ENCODE measurements around the gene SCD5. TPM values are rescaled to one million over a fixed set of nuclear protein-coding genes. Genes with fewer than 3 reads are reported as not detected.

The SCD5 gene
- total and polyA plus RNA-seq, 2 donors from 2014 or later: 41.2 to 55.7 TPM

DNA sequence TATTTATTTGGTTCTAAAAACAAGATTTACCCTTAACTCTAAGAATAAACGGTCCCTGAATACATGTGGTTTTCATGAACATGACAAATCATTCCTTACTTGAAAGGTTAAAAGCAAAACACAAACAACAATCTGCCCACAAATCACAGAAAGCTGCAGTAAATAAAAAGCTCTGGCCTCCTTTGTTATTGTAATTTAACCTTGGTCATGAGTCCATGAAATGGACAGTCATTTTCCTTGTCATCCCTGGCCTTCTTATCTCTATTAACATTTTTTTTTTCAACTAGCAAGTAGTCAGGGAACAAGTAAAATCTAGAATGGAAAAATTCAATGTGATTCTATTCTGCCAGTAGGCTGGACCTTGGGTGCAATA is 92.7 kb downstream of the SCD5 start:
- no peak for FAIRE-seq
- H3K36me3 ChIP-seq (ENCODE audit: control insufficient read depth in 2 of 3, insufficient read depth in 3 of 3, low read length in 3 of 3): peaks cover 0 to 5% (median 0%) of the 10 kb centered on the region in 3 donors

DNA sequence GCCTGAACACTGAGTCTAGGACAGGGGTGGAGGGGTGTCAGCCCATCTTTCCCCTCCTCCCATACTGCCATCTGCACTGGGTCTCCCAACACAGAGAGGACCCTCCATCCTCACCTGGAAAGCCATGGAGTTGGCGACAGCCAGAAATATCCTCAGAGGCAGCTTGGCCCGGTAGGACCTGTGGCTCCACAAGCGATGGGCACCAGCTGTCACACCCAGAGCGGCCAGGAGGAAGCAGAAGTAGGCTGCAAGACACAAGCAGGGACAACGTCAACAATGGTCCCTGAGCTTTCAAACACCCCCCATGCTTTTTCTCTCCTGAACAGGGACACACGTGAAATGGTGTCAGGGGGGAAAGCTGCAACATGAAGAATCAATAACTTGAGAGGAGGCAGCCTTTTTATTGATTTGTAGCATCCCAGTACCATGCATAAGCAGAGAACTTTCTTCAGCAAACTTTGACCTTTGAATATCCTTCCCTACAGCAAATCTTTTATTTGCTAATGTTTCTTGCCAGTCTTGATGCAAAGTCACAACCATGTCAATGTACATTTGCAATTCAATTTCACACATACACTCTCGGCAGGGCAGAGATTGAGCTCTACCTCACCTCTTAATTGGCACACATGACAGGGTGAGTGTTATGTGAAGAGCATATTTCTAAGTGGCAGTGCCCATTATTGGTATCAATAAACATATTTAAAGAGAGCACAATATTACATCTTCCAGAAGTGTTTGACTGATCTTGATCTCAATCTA is 93.2 kb downstream of the SCD5 start:
- Histone ChIP-seq H3K36me3 (ENCODE audit: control insufficient read depth in 2 of 3, insufficient read depth in 3 of 3, low read length in 3 of 3) (peaks cover 0 to 5% (median 0%) of the 10 kb centered on the region in 3 donors), H3K9me3 (ENCODE audit: control insufficient read depth in 2 of 3, insufficient read depth in 1 of 3, low read length in 3 of 3) (no peaks in the 10 kb centered on the region), H3K9ac (ENCODE audit: low read length in 3 of 3) (no peak overlapping the region), H3K27me3 (ENCODE audit: control insufficient read depth, insufficient read depth, low read length) (no peaks in the 10 kb centered on the region), H3K4me1 (ENCODE audit: control insufficient read depth in 2 of 3, insufficient read depth in 2 of 3, low read depth in 1 of 3, low read length in 3 of 3) (peaks cover 2 to 11% (median 8%) of the 10 kb centered on the region in 3 donors), H3K27ac (ENCODE audit: low read depth in 2 of 2, low read length in 2 of 2) (peak overlapping the region in 1 of 2 donors; percentile 4), H3K4me3 (ENCODE audit: low read length in 3 of 3) (no peak overlapping the region)
- DNase-seq: peak in 1 of 5 donors; percentile 11
- intact Hi-C loops (cut with DNase I): no loop called here
- FAIRE-seq: no peak
- TF ChIP-seq, protein P1, sequence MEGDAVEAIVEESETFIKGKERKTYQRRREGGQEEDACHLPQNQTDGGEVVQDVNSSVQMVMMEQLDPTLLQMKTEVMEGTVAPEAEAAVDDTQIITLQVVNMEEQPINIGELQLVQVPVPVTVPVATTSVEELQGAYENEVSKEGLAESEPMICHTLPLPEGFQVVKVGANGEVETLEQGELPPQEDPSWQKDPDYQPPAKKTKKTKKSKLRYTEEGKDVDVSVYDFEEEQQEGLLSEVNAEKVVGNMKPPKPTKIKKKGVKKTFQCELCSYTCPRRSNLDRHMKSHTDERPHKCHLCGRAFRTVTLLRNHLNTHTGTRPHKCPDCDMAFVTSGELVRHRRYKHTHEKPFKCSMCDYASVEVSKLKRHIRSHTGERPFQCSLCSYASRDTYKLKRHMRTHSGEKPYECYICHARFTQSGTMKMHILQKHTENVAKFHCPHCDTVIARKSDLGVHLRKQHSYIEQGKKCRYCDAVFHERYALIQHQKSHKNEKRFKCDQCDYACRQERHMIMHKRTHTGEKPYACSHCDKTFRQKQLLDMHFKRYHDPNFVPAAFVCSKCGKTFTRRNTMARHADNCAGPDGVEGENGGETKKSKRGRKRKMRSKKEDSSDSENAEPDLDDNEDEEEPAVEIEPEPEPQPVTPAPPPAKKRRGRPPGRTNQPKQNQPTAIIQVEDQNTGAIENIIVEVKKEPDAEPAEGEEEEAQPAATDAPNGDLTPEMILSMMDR (IDR thresholded peaks at IDR 0.05; ENCODE audit: borderline replicate concordance, extremely low read depth, insufficient read depth): no peak

More for the DNA sequence above, 92.7 kb downstream of the SCD5 start:
- H3K27ac ChIP-seq (ENCODE audit: low read depth in 2 of 2, low read length in 2 of 2): peak overlapping the region in 1 of 2 donors; percentile 24
- H3K9me3 ChIP-seq (ENCODE audit: control insufficient read depth in 2 of 3, insufficient read depth in 1 of 3, low read length in 3 of 3): no peaks in the 10 kb centered on the region
- no peak overlapping the region for H3K4me3 ChIP-seq (ENCODE audit: low read length in 3 of 3)
- intact Hi-C loops (cut with DNase I): no loop called here
- no peak overlapping the region for H3K9ac ChIP-seq (ENCODE audit: low read length in 3 of 3)
- peaks cover 2 to 11% (median 8%) of the 10 kb centered on the region in 3 donors for H3K4me1 ChIP-seq (ENCODE audit: control insufficient read depth in 2 of 3, insufficient read depth in 2 of 3, low read depth in 1 of 3, low read length in 3 of 3)
- TF ChIP-seq, protein P1 (IDR thresholded peaks at IDR 0.05; ENCODE audit: borderline replicate concordance, extremely low read depth, insufficient read depth): no peak
- peak in 2 of 5 donors; percentile 33 to 79 for DNase-seq
- H3K27me3 ChIP-seq (ENCODE audit: control insufficient read depth, insufficient read depth, low read length): no peaks in the 10 kb centered on the region

DNA sequence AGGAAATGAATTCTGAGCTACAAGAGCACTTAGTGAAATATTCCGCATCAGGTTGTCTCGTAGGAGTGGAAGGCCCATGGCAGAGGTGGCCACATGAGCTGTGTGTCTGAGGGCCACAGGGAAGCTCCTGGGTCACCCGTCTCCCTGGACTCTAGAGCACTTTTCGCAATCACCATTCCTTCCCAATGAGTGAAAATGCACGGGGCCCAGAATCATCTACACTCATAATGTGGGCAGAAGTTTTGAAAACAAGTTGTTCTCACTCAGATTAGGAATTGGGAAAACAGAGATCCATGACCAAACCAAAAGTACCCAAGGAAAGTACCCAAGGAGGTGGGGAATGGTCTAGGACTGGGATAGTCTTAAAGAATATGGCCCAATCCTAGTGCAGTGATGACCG is 94.4 kb downstream of the SCD5 start:
- Histone ChIP-seq H3K4me3 (ENCODE audit: low read length in 3 of 3) (no peak overlapping the region), H3K9me3 (ENCODE audit: control insufficient read depth in 2 of 3, insufficient read depth in 1 of 3, low read length in 3 of 3) (no peaks in the 10 kb centered on the region), H3K36me3 (ENCODE audit: control insufficient read depth in 2 of 3, insufficient read depth in 3 of 3, low read length in 3 of 3) (peaks cover 0 to 5% (median 0%) of the 10 kb centered on the region in 3 donors), H3K27me3 (ENCODE audit: control insufficient read depth, insufficient read depth, low read length) (no peaks in the 10 kb centered on the region), H3K9ac (ENCODE audit: low read length in 3 of 3) (no peak overlapping the region), H3K27ac (ENCODE audit: low read depth in 2 of 2, low read length in 2 of 2) (no peak overlapping the region), H3K4me1 (ENCODE audit: control insufficient read depth in 2 of 3, insufficient read depth in 2 of 3, low read depth in 1 of 3, low read length in 3 of 3) (peaks cover 2 to 11% (median 8%) of the 10 kb centered on the region in 3 donors)
- FAIRE-seq: no peak
- TF ChIP-seq, protein P1 (IDR thresholded peaks at IDR 0.05; ENCODE audit: borderline replicate concordance, extremely low read depth, insufficient read depth): no peak
- DNase-seq: no peak
- intact Hi-C loops (cut with DNase I): no loop called here
